HG03066 (cell line): ENCODE results near the gene PCBP4.

ENCODE experiments used
- ATAC-seq: cut with Tn5 transposase; IDR thresholded peaks from one replicate; pipeline ENCODE4 v1.9.1; 2021; ENCODE audit warnings: low read depth; ENCODE audit not compliant: unreplicated experiment

The PCBP4 gene

GRCh38 chr3:51942603-51943450, 24.4 kb downstream of the PCBP4 start:
- ATAC-seq: peak; percentile 40

DNA sequence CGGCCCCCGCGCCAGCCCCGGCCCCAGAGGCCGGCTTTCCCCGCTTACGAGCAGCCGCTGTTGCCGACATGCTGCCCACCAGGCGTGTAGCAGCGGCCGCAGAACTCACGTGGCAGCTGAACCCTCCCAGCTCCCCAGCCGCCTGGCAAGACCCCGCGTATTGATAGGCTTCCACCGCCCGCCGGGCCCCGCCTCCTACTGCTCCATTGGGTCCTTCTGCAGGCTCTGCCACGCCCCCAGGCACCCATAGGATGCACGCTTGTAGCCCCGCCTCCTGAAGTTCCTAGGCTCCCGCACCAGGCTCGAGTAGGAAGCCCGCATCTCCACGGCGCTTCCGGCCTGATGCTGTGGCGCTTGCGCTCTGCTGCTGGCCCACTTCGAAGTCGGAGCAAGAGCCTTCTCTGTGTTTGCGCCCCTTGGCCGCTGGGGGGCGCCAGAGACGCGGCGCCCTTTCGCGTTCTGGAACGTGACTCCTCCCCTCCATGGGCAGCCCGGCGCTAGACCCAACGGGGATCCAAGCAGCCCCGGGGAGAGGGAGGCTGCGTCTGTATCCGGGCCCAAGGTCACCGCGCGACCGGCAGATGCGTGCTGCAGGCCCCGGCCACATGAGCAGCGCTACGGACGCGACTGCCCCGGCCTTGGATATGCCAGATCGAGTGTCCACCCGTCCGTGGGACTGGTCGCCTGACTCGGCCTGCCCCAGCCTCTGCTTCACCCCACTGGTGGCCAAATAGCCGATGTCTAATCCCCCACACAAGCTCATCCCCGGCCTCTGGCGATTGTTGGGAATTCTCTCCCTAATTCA, 25.3 kb downstream of the PCBP4 start, which contains the start of the genes PARP3 and RRP9:
TSS of gene PARP3 (plus strand) at position 566 of the 805 bp plus-strand sequence. CDS start 993 bp downstream, outside the sequence.
TSS of gene RRP9 (minus strand) at position 107 of the 805 bp plus-strand sequence. CDS start at position 70, 37 bp downstream.
- ATAC-seq: peak; percentile 88

DNA sequence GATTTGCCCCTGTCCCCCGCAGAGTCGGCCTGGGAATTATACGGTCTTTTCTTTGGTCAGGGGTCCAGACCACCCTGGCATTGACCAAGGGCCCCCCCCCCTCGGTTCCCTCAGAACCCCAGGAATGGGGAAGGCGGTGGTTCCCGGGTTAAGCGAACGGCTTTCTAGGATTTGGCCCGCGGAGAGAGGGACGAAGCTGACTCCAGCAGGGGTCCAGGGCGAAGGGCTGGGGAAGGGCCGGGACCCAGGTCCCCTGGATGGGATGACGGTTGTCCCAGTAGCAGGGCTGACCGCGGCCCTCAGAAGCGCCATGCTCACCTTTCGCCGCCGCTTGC, 25.8 kb downstream of the PCBP4 start:
- no peak for ATAC-seq

GRCh38 chr3:51940648-51941462, 26.4 kb downstream of the PCBP4 start:
- ATAC-seq: no peak

- no peak for ATAC-seq
Observed at GRCh38 chr3:51938780-51939425, 28.4 kb downstream of the PCBP4 start.

- ATAC-seq: no peak
Observed at GRCh38 chr3:51937611-51938450, 29.4 kb downstream of the PCBP4 start.

DNA sequence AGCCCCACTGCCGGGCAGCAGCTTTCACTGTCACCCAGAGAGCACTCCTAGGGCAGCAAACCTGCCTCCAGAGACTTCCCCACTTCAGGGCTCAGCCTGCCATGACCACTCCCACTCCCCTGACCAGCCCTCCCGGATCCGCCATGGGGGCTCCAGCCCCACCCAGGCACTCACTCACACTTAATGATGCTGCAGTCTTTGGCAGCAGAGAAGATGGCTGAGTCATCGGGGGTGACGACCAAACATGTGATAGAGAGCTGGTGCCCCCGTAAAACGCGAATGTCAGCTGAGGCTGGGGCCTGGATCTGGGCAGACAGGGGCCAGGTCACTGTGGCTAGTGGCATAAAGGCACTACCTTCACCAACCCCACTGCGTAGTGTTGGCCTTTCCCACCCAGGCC, 30.2 kb downstream of the PCBP4 start:
- no peak for ATAC-seq

- ATAC-seq: no peak
Observed at GRCh38 chr3:51935886-51936755, 31.1 kb downstream of the PCBP4 start.

DNA sequence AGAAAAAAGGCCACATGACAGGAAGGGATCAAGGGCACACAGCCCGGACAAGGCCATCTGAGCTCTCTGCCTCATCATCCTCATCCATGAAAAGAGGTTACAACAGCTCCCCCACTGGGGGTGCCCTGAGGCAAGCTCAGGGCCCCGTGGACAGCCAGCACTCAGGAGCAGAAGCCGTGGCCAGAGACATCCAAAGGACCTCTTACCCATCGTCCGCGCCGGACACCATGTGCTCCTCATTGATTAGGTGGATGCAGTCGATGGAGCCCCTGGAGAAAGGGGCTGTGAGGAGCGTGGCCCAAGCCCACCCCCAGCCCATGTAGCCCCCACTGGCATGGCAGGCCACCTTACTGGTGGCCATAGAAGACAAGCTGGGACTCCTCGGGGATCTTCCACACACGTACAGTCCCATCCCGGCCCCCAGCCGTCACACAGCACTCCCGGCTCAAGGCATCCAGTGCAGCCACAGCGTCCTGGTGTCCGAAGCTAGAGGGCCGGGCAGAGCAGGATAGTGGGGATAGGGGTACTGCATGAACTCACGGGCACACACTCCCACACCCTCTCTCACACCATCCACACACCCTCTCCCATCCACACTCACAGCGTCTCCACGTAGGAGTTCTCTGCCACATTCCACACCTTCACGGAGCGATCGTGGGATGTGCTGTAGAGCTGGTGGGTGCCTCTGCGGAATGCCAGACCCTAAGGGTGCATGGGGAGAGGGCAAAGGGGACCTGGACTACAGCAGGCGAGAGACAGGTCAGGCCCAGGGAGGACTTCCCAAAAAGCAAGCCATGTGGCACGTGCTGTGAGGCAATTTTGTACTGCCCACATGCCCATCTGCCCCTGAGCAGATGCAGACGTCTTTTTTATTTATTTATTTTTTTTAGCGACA, 32.0 kb downstream of the PCBP4 start:
- ATAC-seq: no peak

GRCh38 chr3:51934139-51934850, 33.0 kb downstream of the PCBP4 start:
- ATAC-seq: no peak

DNA sequence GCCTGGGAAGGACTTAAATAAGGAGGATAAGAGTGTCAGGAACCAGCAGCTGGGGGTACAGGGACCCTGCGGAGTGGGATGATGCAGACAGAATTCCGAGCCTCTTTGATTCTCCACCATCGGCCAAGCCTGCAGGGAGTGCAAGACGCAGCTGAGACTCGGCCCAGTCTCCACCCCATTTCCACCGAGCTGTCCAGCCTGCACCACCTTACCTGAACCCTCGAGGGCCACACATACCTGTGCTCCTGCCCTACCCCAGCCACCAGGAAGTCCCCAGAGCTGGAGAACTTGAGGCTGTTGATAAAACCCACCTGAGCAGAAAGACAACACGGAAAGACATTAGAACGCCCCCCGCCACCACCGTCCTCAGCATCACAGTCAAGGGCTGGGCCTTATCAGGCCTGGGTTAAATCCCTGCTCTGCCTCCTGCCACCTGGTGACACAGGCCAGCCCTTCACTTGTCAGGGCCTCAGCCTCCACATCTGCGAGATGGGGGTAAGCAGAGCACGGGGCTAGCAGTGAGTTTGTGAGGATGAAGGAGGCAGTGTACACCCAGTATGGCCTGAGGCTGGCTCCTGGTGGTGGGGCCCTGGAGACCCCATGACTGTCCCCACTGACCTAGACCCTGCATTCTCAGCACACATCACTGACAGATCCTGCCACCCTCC, 33.6 kb downstream of the PCBP4 start:
- no peak for ATAC-seq

GRCh38 chr3:51932471-51933370, 34.5 kb downstream of the PCBP4 start:
- ATAC-seq: no peak

DNA sequence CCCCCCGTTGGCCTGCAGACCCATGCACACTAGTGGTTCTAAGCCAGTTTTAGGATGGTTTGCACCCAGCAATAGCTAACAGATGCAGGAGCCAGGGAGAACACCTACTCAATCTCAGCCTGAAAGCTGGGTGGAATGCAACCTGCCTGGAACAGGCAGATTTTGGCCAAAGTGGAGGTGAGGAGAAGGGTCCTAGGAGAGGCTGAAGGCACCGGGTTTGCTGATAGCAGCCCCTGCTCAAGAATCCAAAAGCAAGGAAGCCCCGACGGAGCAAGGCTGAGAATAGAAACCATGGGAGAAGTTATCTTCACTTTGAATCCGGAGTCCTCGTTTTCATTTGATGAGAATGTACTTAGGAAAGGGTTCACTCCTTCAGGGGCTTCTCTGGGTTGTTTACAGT, 35.5 kb downstream of the PCBP4 start:
- no peak for ATAC-seq

DNA sequence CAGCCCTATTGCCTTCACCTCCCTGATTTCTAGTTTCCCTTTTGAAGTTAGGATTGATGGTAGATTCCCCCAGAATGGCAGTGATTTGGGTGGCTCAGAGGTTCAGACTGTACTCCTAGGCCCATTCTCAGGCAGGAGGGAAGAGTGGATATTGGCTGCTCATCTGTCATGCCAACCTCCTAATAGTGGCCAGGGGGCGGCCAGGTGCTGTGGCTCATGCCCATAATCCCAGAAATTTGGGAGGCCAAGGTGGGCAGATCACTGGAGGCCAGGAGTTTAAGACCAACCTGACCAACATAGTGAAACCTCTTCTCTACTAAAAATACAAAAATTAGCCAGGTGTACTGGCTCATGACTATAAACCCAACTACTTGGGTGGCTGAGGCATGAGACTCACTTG, 36.8 kb downstream of the PCBP4 start:
- no peak for ATAC-seq

- no peak for ATAC-seq
Observed at GRCh38 chr3:51929420-51930003, 37.7 kb downstream of the PCBP4 start.
